RWPE2 (cell line): Measurements from ENCODE around the gene NRDC.

ENCODE experiments used
- ATAC-seq: fragments of 200-7000 bp; cut with Tn5 transposase; 3 replicates; pipeline ENCODE4 v1.9.1; 2021; ENCODE audit warnings: low read depth
- DNase-seq: peaks from one replicate; pipeline ENCODE4 v3.0.0-alpha.2; 2020; ENCODE audit warnings: low spot score
- H3K27ac ChIP-seq: fragments of 450-650 bp; 2 replicates; pipeline ENCODE4 v1.5.1; 2017; ENCODE audit warnings: mild to moderate bottlenecking; ENCODE audit not compliant: poor library complexity, severe bottlenecking
- H3K27me3 ChIP-seq: fragments of 250-450 bp; sonication (Bioruptor Pico); 2 replicates; pipeline ENCODE4 v1.5.1; 2021; ENCODE audit warnings: mild to moderate bottlenecking, moderate library complexity; ENCODE audit not compliant: insufficient read depth, poor library complexity, severe bottlenecking
- H3K36me3 ChIP-seq: fragments of 250-450 bp; sonication (Bioruptor Pico); 2 replicates; pipeline ENCODE4 v1.5.1; 2020; ENCODE audit warnings: low read depth, mild to moderate bottlenecking, moderate library complexity
- H3K4me1 ChIP-seq: fragments of 250-450 bp; sonication (Bioruptor Pico); 2 replicates; pipeline ENCODE4 v1.5.1; 2021; ENCODE audit warnings: mild to moderate bottlenecking, moderate library complexity; ENCODE audit not compliant: insufficient read depth, poor library complexity, severe bottlenecking
- H3K4me3 ChIP-seq: fragments of 250-450 bp; sonication (Bioruptor Pico); 2 replicates; pipeline ENCODE4 v1.5.1; 2021; ENCODE audit warnings: mild to moderate bottlenecking, moderate library complexity; ENCODE audit not compliant: severe bottlenecking
- H3K9me3 ChIP-seq: fragments of 250-450 bp; sonication (Bioruptor Pico); 2 replicates; pipeline ENCODE4 v1.5.1; 2021; ENCODE audit warnings: mild to moderate bottlenecking, moderate library complexity; ENCODE audit not compliant: severe bottlenecking
- TF ChIP-seq, protein P1 (sequence below): fragments of 450-650 bp; IDR thresholded peaks from one replicate; pipeline ENCODE4 v1.5.1; 2017; ENCODE audit warnings: mild to moderate bottlenecking, moderate library complexity; ENCODE audit not compliant: poor library complexity, severe bottlenecking

NRDC gene

DNA sequence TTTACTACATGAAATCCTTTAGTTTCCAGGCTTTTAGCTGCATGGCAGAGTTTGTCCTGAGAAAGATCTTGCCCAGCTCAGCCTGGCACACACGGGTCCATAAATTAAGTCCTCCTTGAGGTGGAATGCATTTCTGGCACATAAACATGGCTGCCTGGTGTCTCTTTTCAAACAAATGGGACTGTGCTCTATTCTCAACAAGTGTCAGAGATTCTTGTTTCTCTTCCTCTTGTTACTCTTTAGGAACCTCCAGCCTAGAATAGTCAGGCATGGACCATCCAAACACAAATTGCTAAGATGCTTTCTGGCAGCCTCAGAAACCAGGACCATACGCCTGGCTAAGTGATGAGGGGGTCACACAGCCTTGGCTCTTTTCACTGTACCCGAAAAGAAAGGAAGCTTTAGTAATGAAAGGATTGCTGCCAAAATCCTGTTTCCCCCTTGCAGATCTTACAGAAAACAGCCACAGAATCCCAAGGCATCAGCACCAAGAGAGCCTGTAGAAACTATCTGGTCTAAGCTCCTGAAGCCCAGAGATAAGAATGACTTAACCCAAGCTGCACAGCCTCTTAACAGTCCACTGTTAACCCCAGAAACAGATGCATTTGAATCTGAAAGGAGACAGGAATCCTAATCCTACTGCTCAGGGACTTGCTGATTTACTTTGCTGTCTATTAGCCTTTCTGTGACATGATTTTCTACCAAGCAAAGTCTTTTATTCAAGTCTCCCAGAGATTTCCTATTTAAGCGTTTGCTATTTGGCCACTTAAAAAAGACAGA lies 31.9 kb upstream of the NRDC start:
- Histone ChIP-seq H3K36me3 (no peaks in the 10 kb centered on the region), H3K27ac (no peak overlapping the region), H3K4me3 (no peak overlapping the region), H3K27me3 (no peaks in the 10 kb centered on the region), H3K9me3 (no peaks in the 10 kb centered on the region), H3K4me1 (no peaks in the 10 kb centered on the region)
- TF ChIP-seq, protein P1, sequence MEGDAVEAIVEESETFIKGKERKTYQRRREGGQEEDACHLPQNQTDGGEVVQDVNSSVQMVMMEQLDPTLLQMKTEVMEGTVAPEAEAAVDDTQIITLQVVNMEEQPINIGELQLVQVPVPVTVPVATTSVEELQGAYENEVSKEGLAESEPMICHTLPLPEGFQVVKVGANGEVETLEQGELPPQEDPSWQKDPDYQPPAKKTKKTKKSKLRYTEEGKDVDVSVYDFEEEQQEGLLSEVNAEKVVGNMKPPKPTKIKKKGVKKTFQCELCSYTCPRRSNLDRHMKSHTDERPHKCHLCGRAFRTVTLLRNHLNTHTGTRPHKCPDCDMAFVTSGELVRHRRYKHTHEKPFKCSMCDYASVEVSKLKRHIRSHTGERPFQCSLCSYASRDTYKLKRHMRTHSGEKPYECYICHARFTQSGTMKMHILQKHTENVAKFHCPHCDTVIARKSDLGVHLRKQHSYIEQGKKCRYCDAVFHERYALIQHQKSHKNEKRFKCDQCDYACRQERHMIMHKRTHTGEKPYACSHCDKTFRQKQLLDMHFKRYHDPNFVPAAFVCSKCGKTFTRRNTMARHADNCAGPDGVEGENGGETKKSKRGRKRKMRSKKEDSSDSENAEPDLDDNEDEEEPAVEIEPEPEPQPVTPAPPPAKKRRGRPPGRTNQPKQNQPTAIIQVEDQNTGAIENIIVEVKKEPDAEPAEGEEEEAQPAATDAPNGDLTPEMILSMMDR = no peak
- no peak for ATAC-seq
- DNase-seq = no peak

DNA sequence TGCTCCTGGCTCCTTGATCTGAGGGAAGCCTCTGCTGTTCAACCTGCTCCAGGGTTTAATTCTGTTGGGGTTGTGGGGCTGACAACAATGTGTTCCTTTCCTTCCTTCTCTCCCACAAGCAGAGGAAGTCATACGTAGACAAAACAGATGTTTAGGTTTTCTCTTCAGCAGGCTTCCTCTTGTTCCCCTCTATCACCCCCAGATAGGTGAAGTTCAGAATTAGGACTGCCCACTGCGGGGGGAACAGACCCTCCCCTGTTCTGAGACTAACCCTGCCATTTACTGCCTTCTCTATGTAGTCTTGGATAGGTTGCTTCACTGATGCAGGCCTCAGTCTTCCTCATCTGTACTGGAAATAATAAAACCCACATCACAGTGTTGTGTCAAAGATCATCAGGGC lies 30.0 kb upstream of the NRDC start:
- no peaks in the 10 kb centered on the region for H3K9me3 ChIP-seq
- H3K36me3 ChIP-seq = no peaks in the 10 kb centered on the region
- H3K4me1 ChIP-seq = no peaks in the 10 kb centered on the region
- TF ChIP-seq, protein P1 = no peak
- ATAC-seq (no peak), DNase-seq (no peak)
- no peak overlapping the region for H3K4me3 ChIP-seq
- H3K27ac ChIP-seq = no peak overlapping the region
- H3K27me3 ChIP-seq = no peaks in the 10 kb centered on the region

DNA sequence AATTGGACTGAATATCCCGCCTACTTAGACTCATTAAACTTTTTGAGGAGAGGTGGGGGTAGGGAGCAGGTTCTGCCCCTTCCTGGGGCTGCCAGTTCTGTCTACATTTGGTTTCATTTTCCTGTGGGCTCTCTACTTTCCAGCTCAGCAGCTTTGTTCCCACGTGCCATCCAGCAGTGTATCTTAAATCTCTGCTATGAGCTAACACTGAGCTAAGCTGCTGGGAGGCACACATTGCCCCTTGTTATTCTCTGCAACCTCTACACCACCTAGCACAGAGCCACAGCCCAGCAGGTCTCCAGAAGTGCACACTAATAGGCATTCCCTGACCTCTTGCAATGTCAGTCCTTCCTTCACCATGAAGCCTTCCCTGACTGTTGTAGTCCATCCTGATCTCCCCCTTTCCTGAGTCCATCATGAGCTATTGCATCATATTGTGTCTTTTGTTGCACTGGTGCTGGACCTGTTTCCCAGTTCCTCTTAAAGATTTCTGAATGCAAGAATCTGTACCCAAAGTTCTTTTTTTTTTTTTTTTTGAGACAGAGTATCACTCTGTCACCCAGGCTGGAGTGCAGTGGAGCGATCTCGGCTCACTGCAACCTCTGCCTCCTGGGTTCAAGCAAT lies 28.7 kb upstream of the NRDC start:
- no peaks in the 10 kb centered on the region for H3K27me3 ChIP-seq
- H3K27ac ChIP-seq = no peak overlapping the region
- TF ChIP-seq, protein P1 = no peak
- no peak overlapping the region for H3K4me3 ChIP-seq
- ATAC-seq = peak; percentile 54; the same call in 2 of the 3 replicates
- DNase-seq = no peak
- no peaks in the 10 kb centered on the region for H3K9me3 ChIP-seq
- no peaks in the 10 kb centered on the region for H3K36me3 ChIP-seq
- no peaks in the 10 kb centered on the region for H3K4me1 ChIP-seq

DNA sequence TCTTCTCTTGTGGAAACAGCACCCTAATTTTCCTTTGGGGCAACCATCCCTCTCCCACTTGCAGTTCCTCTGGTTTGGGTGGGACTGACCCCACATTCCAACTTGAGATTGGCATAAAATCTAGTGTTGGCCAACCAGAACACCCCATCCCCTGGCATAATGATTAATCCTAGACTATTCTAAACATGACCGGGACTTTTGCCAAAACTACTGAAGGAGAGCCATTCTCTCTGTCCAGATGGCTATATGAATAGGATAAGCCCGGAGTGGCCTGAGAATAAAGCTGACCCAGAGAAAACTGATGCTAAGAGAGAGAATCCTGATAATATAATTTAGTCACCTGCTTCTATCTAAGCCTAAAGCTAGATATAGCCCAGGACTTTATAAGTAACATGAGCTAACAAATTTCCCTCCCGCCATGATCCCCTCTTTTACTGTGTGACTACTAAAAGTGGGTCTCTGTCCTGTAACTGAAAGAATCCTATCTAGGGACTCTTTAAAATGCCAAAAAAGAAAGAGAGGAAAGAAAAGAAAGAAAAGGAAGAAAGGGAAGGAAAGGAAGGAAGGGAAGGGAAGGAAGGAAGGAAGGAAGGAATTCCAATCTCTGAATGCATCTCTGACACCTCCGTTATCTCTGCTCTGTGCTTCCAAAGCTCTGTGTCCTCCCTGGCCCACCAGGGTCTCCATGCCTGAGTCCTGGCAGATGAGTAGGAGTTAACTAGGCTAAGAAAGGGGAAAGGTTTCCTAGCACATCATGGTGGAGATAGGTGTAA lies 28.0 kb upstream of the NRDC start:
- H3K27me3 ChIP-seq = no peaks in the 10 kb centered on the region
- H3K4me3 ChIP-seq = no peak overlapping the region
- TF ChIP-seq, protein P1 = no peak
- peak overlapping the region; percentile 16 for H3K27ac ChIP-seq
- 0 out of 3 replicates have a peak, but pooled peaks have one; percentile 26 for ATAC-seq
- DNase-seq = no peak
- no peaks in the 10 kb centered on the region for H3K4me1 ChIP-seq
- H3K9me3 ChIP-seq = no peaks in the 10 kb centered on the region
- no peaks in the 10 kb centered on the region for H3K36me3 ChIP-seq
